ENCODE measurements around the gene TNFAIP8. TPM values are rescaled to one million over a fixed set of nuclear protein-coding genes. Genes with fewer than 3 reads are reported as not detected.

TNFAIP8 gene
- total and polyA plus RNA-seq, 8 donors: 1.2 to 37.1 (median 11.5) TPM

DNA sequence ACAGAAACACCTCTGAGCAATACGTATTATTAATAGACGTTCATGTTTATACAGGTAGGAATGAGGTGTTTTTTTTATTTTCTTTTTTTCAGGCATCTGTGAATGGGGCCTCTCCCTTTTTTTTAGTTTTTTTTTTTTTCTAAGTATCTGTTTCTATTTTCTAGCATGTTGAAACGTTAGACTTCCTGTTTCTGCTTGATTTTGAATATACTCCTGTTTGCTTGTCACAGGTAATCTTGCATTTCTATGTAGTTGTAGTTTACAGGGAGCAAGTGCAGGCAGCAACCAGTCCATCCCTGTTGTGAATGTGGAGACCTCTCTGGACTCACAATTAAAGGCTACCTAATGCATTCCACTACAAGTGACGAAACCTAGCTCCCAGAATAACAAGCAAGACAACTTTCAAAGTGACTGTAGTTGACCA, 22.8 kb upstream of the TNFAIP8 start:
- Histone ChIP-seq H3K4me1 (peaks cover 36 to 94% (median 67%) of the 10 kb centered on the region in 4 donors), H3K4me3 (peak overlapping the region in 1 of 4 donors; percentile 19), H3K36me3 (no peaks in the 10 kb centered on the region), H3K9me3 (no peaks in the 10 kb centered on the region), H3K27me3 (no peaks in the 10 kb centered on the region), H3K27ac (peak overlapping the region in 3 of 5 donors; percentile 15 to 75 (median 69))
- DNase-seq: no peak
- TF ChIP-seq EP300 (IDR thresholded peaks at IDR 0.05) (no peak), POLR2A (IDR thresholded peaks at IDR 0.05) (no peak), POLR2AphosphoS5 (IDR thresholded peaks at IDR 0.05) (no peak)
- TF ChIP-seq, protein P1, sequence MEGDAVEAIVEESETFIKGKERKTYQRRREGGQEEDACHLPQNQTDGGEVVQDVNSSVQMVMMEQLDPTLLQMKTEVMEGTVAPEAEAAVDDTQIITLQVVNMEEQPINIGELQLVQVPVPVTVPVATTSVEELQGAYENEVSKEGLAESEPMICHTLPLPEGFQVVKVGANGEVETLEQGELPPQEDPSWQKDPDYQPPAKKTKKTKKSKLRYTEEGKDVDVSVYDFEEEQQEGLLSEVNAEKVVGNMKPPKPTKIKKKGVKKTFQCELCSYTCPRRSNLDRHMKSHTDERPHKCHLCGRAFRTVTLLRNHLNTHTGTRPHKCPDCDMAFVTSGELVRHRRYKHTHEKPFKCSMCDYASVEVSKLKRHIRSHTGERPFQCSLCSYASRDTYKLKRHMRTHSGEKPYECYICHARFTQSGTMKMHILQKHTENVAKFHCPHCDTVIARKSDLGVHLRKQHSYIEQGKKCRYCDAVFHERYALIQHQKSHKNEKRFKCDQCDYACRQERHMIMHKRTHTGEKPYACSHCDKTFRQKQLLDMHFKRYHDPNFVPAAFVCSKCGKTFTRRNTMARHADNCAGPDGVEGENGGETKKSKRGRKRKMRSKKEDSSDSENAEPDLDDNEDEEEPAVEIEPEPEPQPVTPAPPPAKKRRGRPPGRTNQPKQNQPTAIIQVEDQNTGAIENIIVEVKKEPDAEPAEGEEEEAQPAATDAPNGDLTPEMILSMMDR (IDR thresholded peaks at IDR 0.05): no peak
- intact Hi-C loops (cut with DNase I; ENCODE audit: low total_unique reads): no loop called here
- WGBS, 5 donors: 33 to 51% (median 39%) methylated on average over 4 of the region's 4 CpGs

DNA sequence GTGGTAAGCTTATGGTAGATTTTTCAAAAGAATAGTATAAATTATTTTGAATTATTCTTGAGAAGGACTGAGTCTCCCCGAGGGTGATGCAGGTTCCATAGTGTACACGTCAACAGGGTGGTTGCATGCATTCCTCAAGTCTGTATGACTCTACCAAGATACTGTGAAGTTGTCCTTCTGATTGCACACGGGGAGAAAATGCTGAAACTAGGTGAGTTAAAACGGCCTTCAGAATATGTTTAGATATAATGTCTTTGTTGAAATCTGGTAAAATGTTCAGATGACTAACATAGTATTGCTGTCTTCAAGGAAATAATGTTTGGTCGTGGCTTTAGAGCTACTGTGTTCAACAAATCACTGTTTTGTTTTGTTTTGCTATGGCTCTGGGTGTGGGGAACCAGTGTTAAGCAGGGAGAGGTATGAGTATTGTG, 22.4 kb upstream of the TNFAIP8 start:
- Histone ChIP-seq H3K4me1 (peaks cover 36 to 94% (median 67%) of the 10 kb centered on the region in 4 donors), H3K36me3 (no peaks in the 10 kb centered on the region), H3K27ac (peak overlapping the region in 3 of 5 donors; percentile 15 to 75 (median 69)), H3K27me3 (no peaks in the 10 kb centered on the region), H3K9me3 (no peaks in the 10 kb centered on the region), H3K4me3 (peak overlapping the region in 1 of 4 donors; percentile 19)
- DNase-seq: no peak
- TF ChIP-seq EP300 (IDR thresholded peaks at IDR 0.05) (no peak), POLR2AphosphoS5 (IDR thresholded peaks at IDR 0.05) (no peak), POLR2A (IDR thresholded peaks at IDR 0.05) (no peak)
- TF ChIP-seq, protein P1 (IDR thresholded peaks at IDR 0.05): no peak
- 40 to 54% (median 49%) methylated on average over 5 of the region's 5 CpGs for WGBS, 5 donors
- intact Hi-C loops (cut with DNase I; ENCODE audit: low total_unique reads): no loop called here

DNA sequence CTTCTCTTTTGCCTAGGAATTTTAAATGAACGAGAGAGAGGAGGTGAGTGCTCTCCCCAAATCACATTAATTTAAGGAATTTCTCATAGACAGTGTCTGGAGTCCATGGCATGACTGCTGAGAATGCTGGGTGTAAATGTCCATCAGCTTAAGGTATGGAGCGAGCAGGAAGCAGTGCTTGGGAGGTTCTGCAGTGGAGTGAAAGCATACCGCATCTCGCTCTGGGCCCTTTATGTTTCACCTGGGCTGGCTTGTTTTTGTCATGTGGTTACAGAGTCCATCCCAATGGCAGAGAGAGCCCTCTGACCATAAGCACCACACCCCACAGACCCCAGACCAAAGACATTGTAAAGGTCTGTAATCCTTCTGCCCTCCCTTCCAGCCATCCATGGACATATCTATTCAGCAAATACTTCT, 20.6 kb upstream of the TNFAIP8 start:
- intact Hi-C loops (cut with DNase I; ENCODE audit: low total_unique reads): no loop called here

DNA sequence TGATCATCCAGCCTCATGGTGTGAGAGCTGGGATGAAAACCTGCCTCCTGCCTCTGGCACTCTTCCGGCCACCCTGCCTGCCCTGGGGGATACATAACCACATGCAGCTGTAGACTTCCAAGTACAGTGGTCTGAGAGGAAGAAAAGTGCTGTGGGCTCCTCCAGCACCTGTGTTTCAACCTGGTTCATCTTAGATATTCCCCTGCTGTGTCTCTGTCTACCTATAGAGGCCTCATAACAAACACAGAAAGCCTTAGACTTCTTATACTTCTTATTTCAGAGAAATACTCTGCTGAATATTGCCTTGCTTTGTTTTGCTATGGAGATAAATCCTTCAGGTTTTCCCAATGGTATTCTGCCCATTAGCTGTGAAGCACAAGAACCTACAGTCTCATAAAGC, 19.6 kb upstream of the TNFAIP8 start:
- peaks cover 25 to 82% (median 64%) of the 10 kb centered on the region in 4 donors for H3K4me1 ChIP-seq
- no peak for DNase-seq
- intact Hi-C loops (cut with DNase I; ENCODE audit: low total_unique reads): no loop called here
- 84 to 100% (median 94%) methylated on average over 1 of the region's 1 CpG for WGBS, 5 donors
- TF ChIP-seq, protein P1 (IDR thresholded peaks at IDR 0.05): no peak
- no peak for TF ChIP-seq POLR2A (IDR thresholded peaks at IDR 0.05)
- no peaks in the 10 kb centered on the region for H3K27me3 ChIP-seq
- no peaks in the 10 kb centered on the region for H3K36me3 ChIP-seq
- H3K9me3 ChIP-seq: no peaks in the 10 kb centered on the region
- no peak overlapping the region for H3K4me3 ChIP-seq
- H3K27ac ChIP-seq: peak overlapping the region in 3 of 5 donors; percentile 62 to 69 (median 64)

More for the DNA sequence above, 20.6 kb upstream of the TNFAIP8 start:
- WGBS, 5 donors: 55 to 78% (median 68%) methylated on average over 4 of the region's 4 CpGs
- DNase-seq: no peak
- peaks cover 25 to 90% (median 65%) of the 10 kb centered on the region in 4 donors for H3K4me1 ChIP-seq
- TF ChIP-seq POLR2AphosphoS5 (IDR thresholded peaks at IDR 0.05): no peak
- no peak for TF ChIP-seq POLR2A (IDR thresholded peaks at IDR 0.05)
- TF ChIP-seq, protein P1 (IDR thresholded peaks at IDR 0.05): no peak
- no peak for TF ChIP-seq EP300 (IDR thresholded peaks at IDR 0.05)
- H3K9me3 ChIP-seq: no peaks in the 10 kb centered on the region
- peak overlapping the region in 3 of 5 donors; percentile 32 to 69 (median 64) for H3K27ac ChIP-seq
- H3K27me3 ChIP-seq: no peaks in the 10 kb centered on the region
- H3K36me3 ChIP-seq: no peaks in the 10 kb centered on the region
- no peak overlapping the region for H3K4me3 ChIP-seq

Measured in stomach (tissue), 9 donors.